GM12878 (cell line): ENCODE data around the gene MPPED1. TPM values are rescaled to one million over a fixed set of nuclear protein-coding genes. Genes with fewer than 3 reads are reported as not detected.

Source experiments
- ATAC-seq: fragments of 200-7000 bp; cut with Tn5 transposase; 3 replicates; pipeline ENCODE4 v1.9.1; 2020; ENCODE audit warnings: mild to moderate bottlenecking, moderate library complexity
- BruUV-seq: library from RNA; stranded (reverse); fragments of 400-500 nt; replicated peaks from 2 replicates; lab custom pipeline; 2021; lab: Mats Ljungman, UMichigan
- CTCF ChIA-PET: fragments of 300-600 bp; sonication (Branson Sonifier 250); formaldehyde crosslinking; extraction: SDS; loops from one replicate; lab custom pipeline; 2021; ENCODE audit warnings: inconsistent platforms; lab: Yijun Ruan, JAX
- POLR2A ChIA-PET: fragments of 350-600 bp; formaldehyde crosslinking; extraction: SDS; loops from one replicate; lab custom pipeline; 2021; ENCODE audit warnings: inconsistent platforms; lab: Charles Lee
- RAD21 ChIA-PET: fragments of 300-600 bp; sonication (Branson Sonifier 250); formaldehyde crosslinking; loops from one replicate; lab custom pipeline; 2023; ENCODE audit warnings: antibody characterized with exemption; ENCODE audit not compliant: unreplicated experiment; lab: Charles Lee
- SMC1A ChIA-PET: fragments of 300-600 bp; sonication (Branson Sonifier 250); formaldehyde crosslinking; loops from one replicate; lab custom pipeline; 2023; ENCODE audit not compliant: unreplicated experiment, uncharacterized antibody; lab: Charles Lee
- DNase-seq: peaks from one replicate; pipeline ENCODE4 v3.0.0-alpha.2; 2011; ENCODE audit warnings: low read depth, low spot score
- FAIRE-seq: peaks from 3 replicates; lab custom pipeline; 2011; peaks lifted over from hg19 to GRCh38; lab: Jason Lieb, UNC
- H2AFZ ChIP-seq: 2 replicates; pipeline ENCODE4 v1.6.0; 2011; ENCODE audit warnings: low read depth, low read length, control low read depth; ENCODE audit not compliant: control insufficient read depth
- H3K27ac ChIP-seq: 2 replicates; pipeline ENCODE4 v1.5.1; 2011; ENCODE audit warnings: control low read depth; ENCODE audit not compliant: control insufficient read depth, insufficient read depth
- H3K27me3 ChIP-seq, 2 experiments: replicated peaks in 1 of 2; 2 replicates each; pipeline versions ENCODE4 v1.6.0 to v1.6.1; 2011; ENCODE audit warnings: low read length in 1 of 2; ENCODE audit not compliant: control insufficient read depth in 2 of 2, insufficient read depth in 2 of 2
- H3K36me3 ChIP-seq, 2 experiments: 2 replicates each; pipeline ENCODE4 v1.5.1; 2011; ENCODE audit warnings: low read length in 1 of 2; ENCODE audit not compliant: control insufficient read depth in 2 of 2, insufficient read depth in 2 of 2
- H3K4me1 ChIP-seq: 2 replicates; pipeline ENCODE4 v1.6.1; 2011; ENCODE audit warnings: mild to moderate bottlenecking, low read length, moderate library complexity, mixed read lengths; ENCODE audit not compliant: control insufficient read depth, insufficient read depth
- H3K4me2 ChIP-seq: 2 replicates; pipeline ENCODE4 v1.6.0; 2011; ENCODE audit warnings: control low read depth; ENCODE audit not compliant: control insufficient read depth, insufficient read depth
- H3K4me3 ChIP-seq: fragments of 200-600 bp; sonication (generic); 2 replicates; pipeline ENCODE4 v1.5.1; 2016
- H3K79me2 ChIP-seq: 2 replicates; pipeline ENCODE4 v1.6.0; 2011; ENCODE audit warnings: low read length; ENCODE audit not compliant: control insufficient read depth, insufficient read depth
- H3K9ac ChIP-seq: 2 replicates; pipeline ENCODE4 v1.8.0; 2011; ENCODE audit warnings: low read length, control low read depth, mixed read lengths; ENCODE audit not compliant: control insufficient read depth, insufficient read depth
- H3K9me3 ChIP-seq: replicated peaks from 3 replicates; pipeline ENCODE4 v1.5.1; 2011; ENCODE audit warnings: mild to moderate bottlenecking, low read length; ENCODE audit not compliant: control insufficient read depth, insufficient read depth
- H4K20me1 ChIP-seq: 2 replicates; pipeline ENCODE4 v1.6.0; 2011; ENCODE audit not compliant: control insufficient read depth, insufficient read depth
- DPF2 ChIP-seq: fragments of 450-650 bp; IDR thresholded peaks from 2 replicates; pipeline ENCODE4 v1.6.1; 2017; ENCODE audit warnings: mild to moderate bottlenecking
- HDAC2 ChIP-seq: fragments of 200-600 bp; sonication (generic); IDR thresholded peaks from 2 replicates; pipeline ENCODE4 v1.6.1; 2017
- JUNB ChIP-seq: IDR thresholded peaks from 2 replicates; pipeline ENCODE4 v1.6.1; 2016; ENCODE audit warnings: antibody characterized with exemption, mild to moderate bottlenecking
- JUND ChIP-seq: IDR thresholded peaks from 2 replicates; pipeline ENCODE4 v1.6.1; 2012; ENCODE audit warnings: low read depth, mild to moderate bottlenecking, low read length, improper control_type of control experiment, moderate library complexity
- NFYA ChIP-seq: IDR thresholded peaks from 2 replicates; pipeline ENCODE4 v1.6.1; 2011; ENCODE audit warnings: low read depth, mild to moderate bottlenecking, low read length, improper control_type of control experiment, borderline replicate concordance
- RB1 ChIP-seq: fragments of 450-650 bp; formaldehyde crosslinking; IDR thresholded peaks from 2 replicates; pipeline ENCODE4 v1.6.1; 2017; ENCODE audit warnings: mild to moderate bottlenecking, borderline replicate concordance
- TARDBP ChIP-seq: IDR thresholded peaks from 2 replicates; pipeline ENCODE4 v1.6.1; 2016; ENCODE audit warnings: borderline replicate concordance
- ZSCAN29 ChIP-seq: fragments of 450-650 bp; IDR thresholded peaks from 2 replicates; pipeline ENCODE4 v1.6.1; 2017; ENCODE audit warnings: mild to moderate bottlenecking, moderate library complexity
- WGBS: methylation state at CpG from one replicate; pipeline ENCODE4 v1.1.6; 2016; ENCODE audit warnings: low lambda C conversion rate; ENCODE audit not compliant: insufficient replicate concordance, insufficient coverage; ENCODE audit errors: missing lambda C conversion rate; 5-methylcytosine and 5-hydroxymethylcytosine counted together
- in situ Hi-C: fragments of 300-500 bp; cut with MboI; formaldehyde crosslinking; loops from 9 replicates; pipeline ENCODE4 v1.14.3; 2018; ENCODE audit warnings: mixed read lengths
- intact Hi-C: fragments of 100-400 bp; cut with micrococcal nuclease; formaldehyde crosslinking; loops from one replicate; pipeline ENCODE4 v1.14.2; 2022; ENCODE audit not compliant: unreplicated experiment
- polyA plus RNA-seq, 11 experiments: library from polyadenylated mRNA; depleted of rRNA in 4 of 11; unstranded in 6 of 11; stranded (reverse) in 5 of 11; fragments of >200 nt; fragmentation: Nextera tagmentation in 4 of 11; fragmentation: Illumina TruSeq in 1 of 11; extraction: Ambion mirVana in 4 of 11; extraction: Trizol in 1 of 11; gene quantifications; 1 replicate in 1 of 11; 2 replicates in 10 of 11; pipeline versions ENCODE4 v1.2.1 to v1.2.3, GENCODE V29; 2011 to 2016; ENCODE audit warnings: inconsistent platforms in 2 of 11, missing spikeins in 2 of 11, low read depth in 1 of 11
- total RNA-seq, 4 experiments: library from RNA; depleted of rRNA in 3 of 4; stranded (reverse); fragments of >200 nt in 3 of 4; fragmentation: Illumina TruSeq in 1 of 4; extraction: Trizol in 1 of 4; gene quantifications; 2 replicates each; pipeline versions ENCODE4 v1.2.1 to v1.2.3, GENCODE V29; 2013 to 2021
- TF ChIP-seq, protein P1 (sequence below): fragments of 450-650 bp; IDR thresholded peaks from 2 replicates; pipeline ENCODE4 v1.6.1; 2016; ENCODE audit warnings: mild to moderate bottlenecking, moderate library complexity, borderline replicate concordance
- TF ChIP-seq, protein P2 (sequence below): fragments of 450-650 bp; formaldehyde crosslinking; IDR thresholded peaks from 2 replicates; pipeline ENCODE4 v1.4.0; 2022; ENCODE audit warnings: mild to moderate bottlenecking, moderate library complexity
- TF ChIP-seq, protein P3 (sequence below): IDR thresholded peaks from 2 replicates; pipeline ENCODE4 v1.6.1; 2011; ENCODE audit warnings: borderline replicate concordance, low read depth, mild to moderate bottlenecking, moderate library complexity, low read length; ENCODE audit not compliant: insufficient read depth, poor library complexity, severe bottlenecking
- TF ChIP-seq, protein P4 (sequence below): fragments of 450-650 bp; IDR thresholded peaks from 2 replicates; pipeline ENCODE4 v1.6.1; 2017; ENCODE audit warnings: mild to moderate bottlenecking, moderate library complexity

Gene MPPED1
- total and polyA plus RNA-seq, 10 of the 15 experiments (the other 5 are each of a cell fraction or from before 2014, with no cell fraction given): 0.11 TPM; not detected in 9

DNA sequence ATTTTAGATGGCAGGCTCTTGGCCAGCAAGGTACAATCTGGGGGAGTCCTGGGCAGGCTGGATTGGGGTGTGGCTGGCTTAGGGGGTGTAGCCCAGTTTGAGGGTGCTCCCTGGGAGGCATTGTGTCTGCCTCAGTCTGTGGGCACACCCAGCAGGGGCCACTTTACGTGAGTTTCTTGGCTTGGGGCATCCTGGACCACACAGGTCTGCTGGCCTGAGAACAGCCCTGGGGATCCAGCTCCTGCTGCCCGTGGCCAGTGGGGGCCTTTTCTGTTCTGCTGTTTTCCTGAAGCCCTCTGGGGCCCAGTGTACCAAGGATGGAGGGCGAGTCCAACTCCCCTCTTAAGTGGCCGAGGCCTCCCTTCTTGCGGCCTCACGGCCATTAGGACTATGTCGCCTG, 71.9 kb downstream of the MPPED1 start:
- H3K4me2 ChIP-seq: no peak overlapping the region
- H3K79me2 ChIP-seq: no peaks in the 10 kb centered on the region
- intact Hi-C loops: no loop called here
- in situ Hi-C loops: no loop called here
- CTCF ChIA-PET: no interaction called here
- RAD21 ChIA-PET: no interaction called here
- SMC1A ChIA-PET: no interaction called here
- ATAC-seq (no peak), FAIRE-seq (no peak), DNase-seq (no peak)
- H3K4me1 ChIP-seq: 0 out of 2 replicates have a peak, but pooled peaks cover 4% of the 10 kb centered on the region
- H3K27me3 ChIP-seq: no peaks in the 10 kb centered on the region; a peak in 1 of 4 replicates
- H3K4me3 ChIP-seq: no peak overlapping the region
- H3K36me3 ChIP-seq: no peaks in the 10 kb centered on the region
- no peaks in the 10 kb centered on the region for H4K20me1 ChIP-seq
- no TSS peak for BruUV-seq
- 32% methylated on average over 7 of the region's 7 CpGs for WGBS
- no peak overlapping the region for H3K27ac ChIP-seq
- no peak overlapping the region for H3K9ac ChIP-seq
- no peaks in the 10 kb centered on the region for H3K9me3 ChIP-seq
- H2AFZ ChIP-seq: no peak overlapping the region
- POLR2A ChIA-PET: no interaction called here
- TF ChIP-seq RB1 (no peak), DPF2 (no peak), NFYA (no peak), ZSCAN29 (no peak), JUND (no peak), TARDBP (no peak), JUNB (no peak), HDAC2 (no peak)
- TF ChIP-seq, protein P1, sequence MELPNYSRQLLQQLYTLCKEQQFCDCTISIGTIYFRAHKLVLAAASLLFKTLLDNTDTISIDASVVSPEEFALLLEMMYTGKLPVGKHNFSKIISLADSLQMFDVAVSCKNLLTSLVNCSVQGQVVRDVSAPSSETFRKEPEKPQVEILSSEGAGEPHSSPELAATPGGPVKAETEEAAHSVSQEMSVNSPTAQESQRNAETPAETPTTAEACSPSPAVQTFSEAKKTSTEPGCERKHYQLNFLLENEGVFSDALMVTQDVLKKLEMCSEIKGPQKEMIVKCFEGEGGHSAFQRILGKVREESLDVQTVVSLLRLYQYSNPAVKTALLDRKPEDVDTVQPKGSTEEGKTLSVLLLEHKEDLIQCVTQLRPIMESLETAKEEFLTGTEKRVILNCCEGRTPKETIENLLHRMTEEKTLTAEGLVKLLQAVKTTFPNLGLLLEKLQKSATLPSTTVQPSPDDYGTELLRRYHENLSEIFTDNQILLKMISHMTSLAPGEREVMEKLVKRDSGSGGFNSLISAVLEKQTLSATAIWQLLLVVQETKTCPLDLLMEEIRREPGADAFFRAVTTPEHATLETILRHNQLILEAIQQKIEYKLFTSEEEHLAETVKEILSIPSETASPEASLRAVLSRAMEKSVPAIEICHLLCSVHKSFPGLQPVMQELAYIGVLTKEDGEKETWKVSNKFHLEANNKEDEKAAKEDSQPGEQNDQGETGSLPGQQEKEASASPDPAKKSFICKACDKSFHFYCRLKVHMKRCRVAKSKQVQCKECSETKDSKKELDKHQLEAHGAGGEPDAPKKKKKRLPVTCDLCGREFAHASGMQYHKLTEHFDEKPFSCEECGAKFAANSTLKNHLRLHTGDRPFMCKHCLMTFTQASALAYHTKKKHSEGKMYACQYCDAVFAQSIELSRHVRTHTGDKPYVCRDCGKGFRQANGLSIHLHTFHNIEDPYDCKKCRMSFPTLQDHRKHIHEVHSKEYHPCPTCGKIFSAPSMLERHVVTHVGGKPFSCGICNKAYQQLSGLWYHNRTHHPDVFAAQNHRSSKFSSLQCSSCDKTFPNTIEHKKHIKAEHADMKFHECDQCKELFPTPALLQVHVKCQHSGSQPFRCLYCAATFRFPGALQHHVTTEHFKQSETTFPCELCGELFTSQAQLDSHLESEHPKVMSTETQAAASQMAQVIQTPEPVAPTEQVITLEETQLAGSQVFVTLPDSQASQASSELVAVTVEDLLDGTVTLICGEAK: no peak
- TF ChIP-seq, protein P2, sequence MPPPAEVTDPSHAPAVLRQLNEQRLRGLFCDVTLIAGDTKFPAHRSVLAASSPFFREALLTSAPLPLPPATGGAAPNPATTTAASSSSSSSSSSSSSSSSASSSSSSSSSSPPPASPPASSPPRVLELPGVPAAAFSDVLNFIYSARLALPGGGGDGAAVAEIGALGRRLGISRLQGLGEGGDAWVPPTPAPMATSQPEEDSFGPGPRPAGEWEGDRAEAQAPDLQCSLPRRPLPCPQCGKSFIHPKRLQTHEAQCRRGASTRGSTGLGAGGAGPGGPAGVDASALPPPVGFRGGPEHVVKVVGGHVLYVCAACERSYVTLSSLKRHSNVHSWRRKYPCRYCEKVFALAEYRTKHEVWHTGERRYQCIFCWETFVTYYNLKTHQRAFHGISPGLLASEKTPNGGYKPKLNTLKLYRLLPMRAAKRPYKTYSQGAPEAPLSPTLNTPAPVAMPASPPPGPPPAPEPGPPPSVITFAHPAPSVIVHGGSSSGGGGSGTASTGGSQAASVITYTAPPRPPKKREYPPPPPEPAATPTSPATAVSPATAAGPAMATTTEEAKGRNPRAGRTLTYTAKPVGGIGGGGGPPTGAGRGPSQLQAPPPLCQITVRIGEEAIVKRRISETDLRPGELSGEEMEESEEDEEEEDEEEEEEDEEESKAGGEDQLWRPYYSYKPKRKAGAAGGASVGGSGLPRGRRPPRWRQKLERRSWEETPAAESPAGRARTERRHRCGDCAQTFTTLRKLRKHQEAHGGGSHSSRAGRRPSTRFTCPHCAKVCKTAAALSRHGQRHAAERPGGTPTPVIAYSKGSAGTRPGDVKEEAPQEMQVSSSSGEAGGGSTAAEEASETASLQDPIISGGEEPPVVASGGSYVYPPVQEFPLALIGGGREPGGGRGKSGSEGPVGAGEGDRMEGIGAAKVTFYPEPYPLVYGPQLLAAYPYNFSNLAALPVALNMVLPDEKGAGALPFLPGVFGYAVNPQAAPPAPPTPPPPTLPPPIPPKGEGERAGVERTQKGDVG: no peak
- TF ChIP-seq, protein P3, sequence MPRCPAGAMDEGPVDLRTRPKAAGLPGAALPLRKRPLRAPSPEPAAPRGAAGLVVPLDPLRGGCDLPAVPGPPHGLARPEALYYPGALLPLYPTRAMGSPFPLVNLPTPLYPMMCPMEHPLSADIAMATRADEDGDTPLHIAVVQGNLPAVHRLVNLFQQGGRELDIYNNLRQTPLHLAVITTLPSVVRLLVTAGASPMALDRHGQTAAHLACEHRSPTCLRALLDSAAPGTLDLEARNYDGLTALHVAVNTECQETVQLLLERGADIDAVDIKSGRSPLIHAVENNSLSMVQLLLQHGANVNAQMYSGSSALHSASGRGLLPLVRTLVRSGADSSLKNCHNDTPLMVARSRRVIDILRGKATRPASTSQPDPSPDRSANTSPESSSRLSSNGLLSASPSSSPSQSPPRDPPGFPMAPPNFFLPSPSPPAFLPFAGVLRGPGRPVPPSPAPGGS: no peak
- TF ChIP-seq, protein P4, sequence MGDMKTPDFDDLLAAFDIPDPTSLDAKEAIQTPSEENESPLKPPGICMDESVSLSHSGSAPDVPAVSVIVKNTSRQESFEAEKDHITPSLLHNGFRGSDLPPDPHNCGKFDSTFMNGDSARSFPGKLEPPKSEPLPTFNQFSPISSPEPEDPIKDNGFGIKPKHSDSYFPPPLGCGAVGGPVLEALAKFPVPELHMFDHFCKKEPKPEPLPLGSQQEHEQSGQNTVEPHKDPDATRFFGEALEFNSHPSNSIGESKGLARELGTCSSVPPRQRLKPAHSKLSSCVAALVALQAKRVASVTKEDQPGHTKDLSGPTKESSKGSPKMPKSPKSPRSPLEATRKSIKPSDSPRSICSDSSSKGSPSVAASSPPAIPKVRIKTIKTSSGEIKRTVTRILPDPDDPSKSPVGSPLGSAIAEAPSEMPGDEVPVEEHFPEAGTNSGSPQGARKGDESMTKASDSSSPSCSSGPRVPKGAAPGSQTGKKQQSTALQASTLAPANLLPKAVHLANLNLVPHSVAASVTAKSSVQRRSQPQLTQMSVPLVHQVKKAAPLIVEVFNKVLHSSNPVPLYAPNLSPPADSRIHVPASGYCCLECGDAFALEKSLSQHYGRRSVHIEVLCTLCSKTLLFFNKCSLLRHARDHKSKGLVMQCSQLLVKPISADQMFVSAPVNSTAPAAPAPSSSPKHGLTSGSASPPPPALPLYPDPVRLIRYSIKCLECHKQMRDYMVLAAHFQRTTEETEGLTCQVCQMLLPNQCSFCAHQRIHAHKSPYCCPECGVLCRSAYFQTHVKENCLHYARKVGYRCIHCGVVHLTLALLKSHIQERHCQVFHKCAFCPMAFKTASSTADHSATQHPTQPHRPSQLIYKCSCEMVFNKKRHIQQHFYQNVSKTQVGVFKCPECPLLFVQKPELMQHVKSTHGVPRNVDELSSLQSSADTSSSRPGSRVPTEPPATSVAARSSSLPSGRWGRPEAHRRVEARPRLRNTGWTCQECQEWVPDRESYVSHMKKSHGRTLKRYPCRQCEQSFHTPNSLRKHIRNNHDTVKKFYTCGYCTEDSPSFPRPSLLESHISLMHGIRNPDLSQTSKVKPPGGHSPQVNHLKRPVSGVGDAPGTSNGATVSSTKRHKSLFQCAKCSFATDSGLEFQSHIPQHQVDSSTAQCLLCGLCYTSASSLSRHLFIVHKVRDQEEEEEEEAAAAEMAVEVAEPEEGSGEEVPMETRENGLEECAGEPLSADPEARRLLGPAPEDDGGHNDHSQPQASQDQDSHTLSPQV: no peak
